GM06990 (cell line): ENCODE measurements around the gene SLC22A3.

Experiments
- DNase-seq: peaks from one replicate; pipeline ENCODE4 v3.0.0-alpha.2; 2011; ENCODE audit not compliant: insufficient read length; ENCODE audit errors: extremely low read depth
- H3K27me3 ChIP-seq: replicated peaks from 2 replicates; pipeline ENCODE4 v1.6.0; 2011; ENCODE audit warnings: low read length; ENCODE audit not compliant: control insufficient read depth, insufficient read depth
- H3K36me3 ChIP-seq: 2 replicates; pipeline ENCODE4 v1.5.1; 2011; ENCODE audit warnings: low read length; ENCODE audit not compliant: control insufficient read depth, insufficient read depth
- H3K4me3 ChIP-seq: replicated peaks from 2 replicates; pipeline ENCODE4 v1.5.1; 2011; ENCODE audit warnings: low read depth, mild to moderate bottlenecking, control low read depth, low read length
- TF ChIP-seq, protein P1 (sequence below): IDR thresholded peaks from 2 replicates; pipeline ENCODE4 v1.5.1; 2011; ENCODE audit warnings: low read length, control low read depth, mild to moderate bottlenecking, inconsistent platforms; ENCODE audit not compliant: insufficient read depth, poor library complexity, severe bottlenecking

The SLC22A3 gene

DNA sequence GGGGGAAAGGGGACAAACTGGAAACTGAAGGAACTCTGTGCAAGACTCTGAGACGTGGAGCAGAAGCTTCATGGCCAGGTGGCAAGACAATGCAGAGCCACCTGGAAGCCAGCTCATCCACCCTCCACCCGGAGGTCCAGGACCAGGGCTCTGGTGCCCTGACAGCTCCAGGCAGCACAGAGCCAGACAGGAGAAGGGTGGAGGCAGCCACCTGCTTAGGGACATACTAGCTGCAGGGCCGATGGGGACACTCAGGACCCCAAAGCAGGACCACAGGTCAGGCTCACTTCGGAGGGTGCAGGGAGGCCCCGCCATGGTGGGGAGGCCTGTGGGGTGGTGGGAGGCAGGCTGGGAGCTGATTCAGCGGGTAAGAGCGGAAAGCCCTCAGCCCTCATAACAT, 19.0 kb upstream of the SLC22A3 start:
- Histone ChIP-seq H3K4me3 (no peak overlapping the region), H3K36me3 (no peaks in the 10 kb centered on the region), H3K27me3 (peaks cover 2% of the 10 kb centered on the region)
- no peak for DNase-seq
- TF ChIP-seq, protein P1, sequence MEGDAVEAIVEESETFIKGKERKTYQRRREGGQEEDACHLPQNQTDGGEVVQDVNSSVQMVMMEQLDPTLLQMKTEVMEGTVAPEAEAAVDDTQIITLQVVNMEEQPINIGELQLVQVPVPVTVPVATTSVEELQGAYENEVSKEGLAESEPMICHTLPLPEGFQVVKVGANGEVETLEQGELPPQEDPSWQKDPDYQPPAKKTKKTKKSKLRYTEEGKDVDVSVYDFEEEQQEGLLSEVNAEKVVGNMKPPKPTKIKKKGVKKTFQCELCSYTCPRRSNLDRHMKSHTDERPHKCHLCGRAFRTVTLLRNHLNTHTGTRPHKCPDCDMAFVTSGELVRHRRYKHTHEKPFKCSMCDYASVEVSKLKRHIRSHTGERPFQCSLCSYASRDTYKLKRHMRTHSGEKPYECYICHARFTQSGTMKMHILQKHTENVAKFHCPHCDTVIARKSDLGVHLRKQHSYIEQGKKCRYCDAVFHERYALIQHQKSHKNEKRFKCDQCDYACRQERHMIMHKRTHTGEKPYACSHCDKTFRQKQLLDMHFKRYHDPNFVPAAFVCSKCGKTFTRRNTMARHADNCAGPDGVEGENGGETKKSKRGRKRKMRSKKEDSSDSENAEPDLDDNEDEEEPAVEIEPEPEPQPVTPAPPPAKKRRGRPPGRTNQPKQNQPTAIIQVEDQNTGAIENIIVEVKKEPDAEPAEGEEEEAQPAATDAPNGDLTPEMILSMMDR, result no peak

DNA sequence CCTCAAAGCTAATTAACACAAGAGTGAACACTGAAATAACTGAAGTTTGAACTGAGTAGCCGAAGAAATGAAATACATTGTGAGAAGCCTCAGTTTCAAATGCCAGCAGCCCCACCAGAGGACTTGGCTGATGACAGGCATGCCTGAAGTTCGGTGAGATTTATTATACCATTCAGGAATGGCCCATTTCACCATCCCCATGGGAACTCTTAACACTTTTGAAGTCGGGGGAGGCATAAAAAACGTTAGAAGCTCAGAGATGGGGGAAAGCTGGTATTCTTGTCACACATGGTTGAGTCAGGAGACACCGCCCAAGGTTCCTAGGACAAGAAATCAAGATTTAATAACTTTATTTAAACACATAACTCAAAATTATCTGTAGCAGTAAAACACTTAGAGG, 17.6 kb upstream of the SLC22A3 start:
- H3K36me3 ChIP-seq, result no peaks in the 10 kb centered on the region
- no peak for DNase-seq
- TF ChIP-seq, protein P1, result no peak
- H3K27me3 ChIP-seq, result peaks cover 2% of the 10 kb centered on the region
- H3K4me3 ChIP-seq, result no peak overlapping the region

DNA sequence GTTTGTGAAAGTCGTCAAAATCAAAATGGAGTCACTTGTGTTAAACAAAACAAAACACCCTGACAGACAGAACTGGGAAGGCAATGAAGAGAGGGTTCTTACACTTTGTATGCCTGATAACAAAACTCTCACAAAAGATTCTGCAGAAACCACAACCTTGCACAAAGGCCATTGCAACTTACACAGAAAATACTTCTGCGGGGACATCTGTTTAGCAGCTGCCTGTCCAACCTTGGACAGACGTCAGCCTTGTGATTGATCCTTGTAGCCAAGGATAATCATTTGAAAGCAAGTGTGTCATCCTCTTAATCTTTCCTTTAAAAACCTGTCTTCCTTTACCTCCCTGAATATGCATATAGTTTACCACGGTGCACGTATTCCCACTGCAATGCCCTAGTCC, 17.0 kb upstream of the SLC22A3 start:
- no peaks in the 10 kb centered on the region for H3K36me3 ChIP-seq
- no peak for DNase-seq
- peaks cover 2% of the 10 kb centered on the region for H3K27me3 ChIP-seq
- no peak overlapping the region for H3K4me3 ChIP-seq
- TF ChIP-seq, protein P1, result no peak

DNA sequence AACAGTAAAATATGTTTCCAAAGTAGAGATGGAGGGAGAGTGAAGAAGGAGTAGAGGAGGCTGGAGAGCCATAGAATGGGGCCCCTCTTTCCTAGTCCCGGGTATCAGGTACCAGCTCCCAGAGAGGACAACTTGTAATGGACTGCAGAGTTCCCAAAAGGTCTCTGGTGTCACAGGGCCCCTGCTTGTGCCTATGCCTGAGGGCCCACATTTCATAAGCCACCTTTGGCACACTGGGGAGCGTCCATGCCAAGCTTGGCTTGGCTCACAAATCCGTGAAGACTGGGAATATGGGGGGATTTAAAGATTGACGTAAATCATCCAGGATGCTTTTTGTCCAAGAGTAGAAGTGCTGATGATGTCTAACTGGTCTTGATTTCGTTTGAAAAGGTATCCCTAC, 16.4 kb upstream of the SLC22A3 start:
- TF ChIP-seq, protein P1, result no peak
- DNase-seq, result no peak
- H3K27me3 ChIP-seq, result peaks cover 2% of the 10 kb centered on the region
- no peak overlapping the region for H3K4me3 ChIP-seq
- no peaks in the 10 kb centered on the region for H3K36me3 ChIP-seq

DNA sequence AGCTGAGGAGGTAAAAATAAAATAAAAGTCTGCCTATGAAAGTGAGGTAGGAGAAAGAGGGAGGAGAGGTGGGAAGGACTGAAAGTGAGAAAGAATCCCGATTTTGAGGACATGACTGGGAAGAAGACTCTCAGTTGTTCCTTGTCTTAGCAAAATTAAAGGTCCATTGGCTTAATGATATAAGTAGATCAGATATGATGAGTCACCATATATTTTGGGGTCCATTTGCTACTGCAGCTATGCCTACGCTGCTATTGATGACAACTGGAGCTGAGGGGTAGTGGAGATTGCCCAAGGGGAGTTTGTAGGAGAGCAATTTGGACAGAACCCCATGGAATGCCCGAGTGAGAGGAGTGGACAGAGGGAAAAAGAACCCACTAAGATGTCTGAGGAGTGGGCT, 15.1 kb upstream of the SLC22A3 start:
- no peak for DNase-seq
- no peak overlapping the region for H3K4me3 ChIP-seq
- TF ChIP-seq, protein P1, result no peak
- H3K36me3 ChIP-seq, result no peaks in the 10 kb centered on the region
- H3K27me3 ChIP-seq, result peaks cover 2% of the 10 kb centered on the region

DNA sequence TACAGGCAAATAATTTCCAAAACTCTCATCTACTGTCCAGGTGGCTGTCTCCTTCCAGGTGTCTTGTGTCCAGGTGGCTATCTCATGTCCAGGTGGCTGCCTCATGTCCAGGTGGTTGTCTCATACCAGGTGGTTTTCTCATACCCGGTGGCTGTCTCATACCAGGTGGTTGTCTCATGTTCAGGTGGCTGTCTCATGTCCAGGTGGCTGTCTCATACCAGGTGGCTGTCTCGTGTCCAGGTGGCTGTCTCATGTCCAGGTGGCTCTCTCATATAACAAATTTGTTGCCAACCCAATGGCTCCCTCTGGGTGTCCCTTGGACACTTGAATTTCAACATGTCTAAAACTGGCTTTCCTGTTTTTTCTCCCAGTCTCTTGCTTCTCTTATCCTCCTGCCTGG, 14.3 kb upstream of the SLC22A3 start:
- Histone ChIP-seq H3K27me3 (peaks cover 2% of the 10 kb centered on the region), H3K36me3 (no peaks in the 10 kb centered on the region), H3K4me3 (no peak overlapping the region)
- DNase-seq, result no peak
- TF ChIP-seq, protein P1, result no peak
